ENCODE results near the gene NOS1AP.
A peak's percentile ranks its signal among the peaks of the same experiment; 100 is the strongest.

NOS1AP gene

DNA sequence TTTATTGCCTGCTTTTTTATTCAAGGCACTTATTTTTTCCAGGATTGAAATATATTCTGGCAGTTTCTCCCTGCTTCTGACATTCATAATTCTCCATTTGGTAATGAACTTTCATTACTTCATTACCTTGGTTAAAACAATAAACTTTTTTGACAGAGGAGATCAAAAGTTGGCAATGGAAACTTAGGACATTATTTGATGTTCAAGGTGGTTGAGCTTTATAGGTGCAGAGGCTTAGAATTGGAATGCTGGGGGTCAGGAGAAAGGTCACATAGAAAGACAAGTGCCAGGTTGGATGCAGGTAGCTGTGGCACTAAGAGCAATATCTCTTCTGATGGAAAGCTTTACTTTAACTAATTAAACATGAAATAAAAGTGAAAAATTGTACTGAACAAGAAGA is 154.8 kb downstream of the NOS1AP start:
- Histone ChIP-seq H3K4me2 (ENCODE audit: low read length, poor library complexity, severe bottlenecking) (no peak overlapping the region), H3K79me1 (replicated peaks; ENCODE audit: low read length, poor library complexity, severe bottlenecking) (no peaks in the 10 kb centered on the region), H3K9me3 (ENCODE audit: control insufficient read depth, low read length) (no peaks in the 10 kb centered on the region), H4K8ac (ENCODE audit: low read length) (no peak overlapping the region), H2BK12ac (ENCODE audit: low read length in 2 of 2) (no peak overlapping the region), H2BK120ac (ENCODE audit: low read depth, low read length) (no peak overlapping the region), H3K23ac (ENCODE audit: low read length in 2 of 2) (no peak overlapping the region), H3K36me3 (ENCODE audit: control insufficient read depth in 1 of 2, insufficient read depth in 2 of 2, low read depth in 1 of 2, low read length in 2 of 2) (no peaks in the 10 kb centered on the region), H3K27ac (ENCODE audit: low read length, poor library complexity, severe bottlenecking) (no peak overlapping the region), H3K4ac (ENCODE audit: low read depth in 1 of 2, low read length in 2 of 2) (no peak overlapping the region), H2BK15ac (ENCODE audit: low read depth, poor library complexity, severe bottlenecking) (no peak overlapping the region), H2BK5ac (ENCODE audit: low read depth, low read length, poor library complexity, severe bottlenecking) (no peak overlapping the region), H3K4me3 (ENCODE audit: insufficient read depth in 1 of 2, low read depth in 1 of 2, low read length in 2 of 2) (no peak overlapping the region), H2AK5ac (ENCODE audit: low read length, severe bottlenecking) (no peak overlapping the region), H3K27me3 (ENCODE audit: control insufficient read depth in 1 of 2, insufficient read depth in 1 of 2, low read length in 2 of 2) (peaks cover 0 to 19% of the 10 kb centered on the region in 2 experiments), H2AFZ (ENCODE audit: low read depth, low read length) (no peak overlapping the region), H3K9ac (ENCODE audit: low read length) (no peak overlapping the region), H3K14ac (ENCODE audit: low read length in 2 of 2) (no peak overlapping the region), H3K18ac (ENCODE audit: low read depth in 1 of 2, low read length in 2 of 2) (no peak overlapping the region), H3K4me1 (ENCODE audit: control insufficient read depth, insufficient read depth, low read depth, low read length) (no peaks in the 10 kb centered on the region), H4K91ac (ENCODE audit: low read length) (no peak overlapping the region)
- DNase-seq, result no peak

DNA sequence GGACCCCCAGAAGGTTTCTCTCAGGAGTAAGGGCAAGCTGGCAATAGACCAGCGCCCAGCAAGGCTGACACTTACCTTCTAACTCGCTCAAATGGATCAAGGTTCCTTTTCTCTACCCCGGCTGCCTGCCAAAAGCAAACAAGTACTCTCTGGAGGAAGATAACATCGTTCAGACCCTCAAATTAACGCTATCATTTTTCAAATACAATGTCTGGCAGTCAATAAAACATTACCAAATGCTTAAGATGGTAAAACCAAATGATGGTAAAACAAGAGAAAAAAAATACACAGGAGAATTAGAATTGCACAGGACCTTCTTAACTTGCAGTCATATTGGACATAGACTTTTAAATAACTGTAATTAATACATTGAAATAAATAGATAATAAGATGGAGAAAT is 159.1 kb downstream of the NOS1AP start:
- Histone ChIP-seq H2BK15ac (ENCODE audit: low read depth, poor library complexity, severe bottlenecking) (no peak overlapping the region), H3K14ac (ENCODE audit: low read length in 2 of 2) (no peak overlapping the region), H3K4ac (ENCODE audit: low read depth in 1 of 2, low read length in 2 of 2) (no peak overlapping the region), H3K9me3 (ENCODE audit: control insufficient read depth, low read length) (no peaks in the 10 kb centered on the region), H3K9ac (ENCODE audit: low read length) (no peak overlapping the region), H3K27ac (ENCODE audit: low read length, poor library complexity, severe bottlenecking) (no peak overlapping the region), H3K4me2 (ENCODE audit: low read length, poor library complexity, severe bottlenecking) (no peak overlapping the region), H3K27me3 (ENCODE audit: control insufficient read depth in 1 of 2, insufficient read depth in 1 of 2, low read length in 2 of 2) (peaks cover 0 to 15% of the 10 kb centered on the region in 2 experiments), H2BK120ac (ENCODE audit: low read depth, low read length) (no peak overlapping the region), H2BK12ac (ENCODE audit: low read length in 2 of 2) (no peak overlapping the region), H4K91ac (ENCODE audit: low read length) (no peak overlapping the region), H3K23ac (ENCODE audit: low read length in 2 of 2) (no peak overlapping the region), H3K36me3 (ENCODE audit: control insufficient read depth in 1 of 2, insufficient read depth in 2 of 2, low read depth in 1 of 2, low read length in 2 of 2) (no peaks in the 10 kb centered on the region), H3K4me1 (ENCODE audit: control insufficient read depth, insufficient read depth, low read depth, low read length) (peaks cover 3% of the 10 kb centered on the region), H4K8ac (ENCODE audit: low read length) (no peak overlapping the region), H2AFZ (ENCODE audit: low read depth, low read length) (no peak overlapping the region), H2BK5ac (ENCODE audit: low read depth, low read length, poor library complexity, severe bottlenecking) (no peak overlapping the region), H3K4me3 (ENCODE audit: insufficient read depth in 1 of 2, low read depth in 1 of 2, low read length in 2 of 2) (no peak overlapping the region), H2AK5ac (ENCODE audit: low read length, severe bottlenecking) (no peak overlapping the region), H3K79me1 (replicated peaks; ENCODE audit: low read length, poor library complexity, severe bottlenecking) (no peaks in the 10 kb centered on the region), H3K18ac (ENCODE audit: low read depth in 1 of 2, low read length in 2 of 2) (no peak overlapping the region)
- 62% methylated on average over 3 of the region's 5 CpGs for WGBS
- no peak for DNase-seq

DNA sequence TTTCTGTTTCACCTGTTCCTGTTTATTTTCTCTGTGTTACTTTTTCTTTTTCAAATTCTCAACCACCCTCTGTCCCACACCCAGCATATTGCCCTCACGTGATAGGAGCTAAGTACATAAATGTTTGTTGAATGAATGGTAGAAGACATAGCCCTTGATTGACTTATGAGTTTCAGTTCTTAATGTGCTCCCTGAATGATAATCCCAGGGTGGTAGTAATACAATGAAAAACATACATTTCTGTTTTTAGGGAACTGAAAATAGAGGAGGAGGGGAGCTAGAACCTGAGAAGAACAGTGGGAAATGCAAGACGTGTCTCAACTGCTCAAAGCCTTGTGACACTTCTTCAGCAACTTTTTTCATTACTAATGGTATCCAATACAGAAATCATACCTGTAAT is 160.1 kb downstream of the NOS1AP start:
- H3K9me3 ChIP-seq (ENCODE audit: control insufficient read depth, low read length), result no peaks in the 10 kb centered on the region
- no peak overlapping the region for H4K91ac ChIP-seq (ENCODE audit: low read length)
- H2BK120ac ChIP-seq (ENCODE audit: low read depth, low read length), result no peak overlapping the region
- H3K4me2 ChIP-seq (ENCODE audit: low read length, poor library complexity, severe bottlenecking), result no peak overlapping the region
- no peak overlapping the region for H3K14ac ChIP-seq (ENCODE audit: low read length in 2 of 2)
- no peak overlapping the region for H2BK15ac ChIP-seq (ENCODE audit: low read depth, poor library complexity, severe bottlenecking)
- WGBS, result 80% methylated on average over 1 of the region's 2 CpGs
- no peak overlapping the region for H2AFZ ChIP-seq (ENCODE audit: low read depth, low read length)
- no peak overlapping the region for H4K8ac ChIP-seq (ENCODE audit: low read length)
- no peak overlapping the region for H3K23ac ChIP-seq (ENCODE audit: low read length in 2 of 2)
- no peak overlapping the region for H2BK5ac ChIP-seq (ENCODE audit: low read depth, low read length, poor library complexity, severe bottlenecking)
- H3K36me3 ChIP-seq (ENCODE audit: control insufficient read depth in 1 of 2, insufficient read depth in 2 of 2, low read depth in 1 of 2, low read length in 2 of 2), result no peaks in the 10 kb centered on the region
- H3K4ac ChIP-seq (ENCODE audit: low read depth in 1 of 2, low read length in 2 of 2), result no peak overlapping the region
- no peak overlapping the region for H3K18ac ChIP-seq (ENCODE audit: low read depth in 1 of 2, low read length in 2 of 2)
- no peak overlapping the region for H3K27ac ChIP-seq (ENCODE audit: low read length, poor library complexity, severe bottlenecking)
- H2AK5ac ChIP-seq (ENCODE audit: low read length, severe bottlenecking), result no peak overlapping the region
- H3K27me3 ChIP-seq (ENCODE audit: control insufficient read depth in 1 of 2, insufficient read depth in 1 of 2, low read length in 2 of 2), result peaks cover 0 to 22% of the 10 kb centered on the region in 2 experiments
- no peak overlapping the region for H3K4me3 ChIP-seq (ENCODE audit: insufficient read depth in 1 of 2, low read depth in 1 of 2, low read length in 2 of 2)
- H3K4me1 ChIP-seq (ENCODE audit: control insufficient read depth, insufficient read depth, low read depth, low read length), result peaks cover 3% of the 10 kb centered on the region
- H2BK12ac ChIP-seq (ENCODE audit: low read length in 2 of 2), result no peak overlapping the region
- H3K79me1 ChIP-seq (replicated peaks; ENCODE audit: low read length, poor library complexity, severe bottlenecking), result no peaks in the 10 kb centered on the region
- no peak overlapping the region for H3K9ac ChIP-seq (ENCODE audit: low read length)
- DNase-seq, result no peak

DNA sequence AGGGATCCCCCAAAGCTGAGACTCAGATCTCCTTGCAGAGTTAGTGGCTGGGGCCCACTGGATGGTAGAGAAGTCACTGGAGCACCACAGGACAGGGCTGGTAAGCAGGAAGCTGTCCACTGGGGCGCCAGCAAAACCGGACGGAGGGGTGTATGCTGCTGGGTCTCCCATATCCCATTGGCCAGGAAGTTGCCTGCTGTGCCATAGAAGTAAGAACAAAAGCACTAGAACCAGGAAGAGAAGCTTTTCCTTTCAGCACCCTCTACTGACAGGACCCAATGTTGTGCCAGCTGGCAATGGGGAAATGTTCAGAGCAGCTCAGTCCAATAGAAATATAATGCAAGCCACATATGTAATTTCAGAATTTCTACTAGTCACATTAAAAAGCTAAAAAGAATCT is 160.6 kb downstream of the NOS1AP start:
- Histone ChIP-seq H3K4ac (ENCODE audit: low read depth in 1 of 2, low read length in 2 of 2) (peak overlapping the region in 1 of 2 experiments; percentile 69), H3K79me1 (replicated peaks; ENCODE audit: low read length, poor library complexity, severe bottlenecking) (no peaks in the 10 kb centered on the region), H3K9me3 (ENCODE audit: control insufficient read depth, low read length) (no peaks in the 10 kb centered on the region), H2AK5ac (ENCODE audit: low read length, severe bottlenecking) (no peak overlapping the region), H2BK15ac (ENCODE audit: low read depth, poor library complexity, severe bottlenecking) (no peak overlapping the region), H3K18ac (ENCODE audit: low read depth in 1 of 2, low read length in 2 of 2) (no peak overlapping the region), H2BK120ac (ENCODE audit: low read depth, low read length) (no peak overlapping the region), H3K9ac (ENCODE audit: low read length) (no peak overlapping the region), H3K14ac (ENCODE audit: low read length in 2 of 2) (peak overlapping the region in 1 of 2 experiments; percentile 9), H3K27me3 (ENCODE audit: control insufficient read depth in 1 of 2, insufficient read depth in 1 of 2, low read length in 2 of 2) (peaks cover 0 to 22% of the 10 kb centered on the region in 2 experiments), H3K36me3 (ENCODE audit: control insufficient read depth in 1 of 2, insufficient read depth in 2 of 2, low read depth in 1 of 2, low read length in 2 of 2) (no peaks in the 10 kb centered on the region), H4K91ac (ENCODE audit: low read length) (peak overlapping the region; percentile 31), H2BK12ac (ENCODE audit: low read length in 2 of 2) (no peak overlapping the region), H2AFZ (ENCODE audit: low read depth, low read length) (no peak overlapping the region), H3K4me3 (ENCODE audit: insufficient read depth in 1 of 2, low read depth in 1 of 2, low read length in 2 of 2) (no peak overlapping the region), H2BK5ac (ENCODE audit: low read depth, low read length, poor library complexity, severe bottlenecking) (no peak overlapping the region), H3K4me1 (ENCODE audit: control insufficient read depth, insufficient read depth, low read depth, low read length) (peaks cover 3% of the 10 kb centered on the region), H3K23ac (ENCODE audit: low read length in 2 of 2) (no peak overlapping the region), H3K27ac (ENCODE audit: low read length, poor library complexity, severe bottlenecking) (no peak overlapping the region), H4K8ac (ENCODE audit: low read length) (no peak overlapping the region), H3K4me2 (ENCODE audit: low read length, poor library complexity, severe bottlenecking) (no peak overlapping the region)
- 42% methylated on average over 3 of the region's 3 CpGs for WGBS
- DNase-seq, result no peak
